ENCODE results near the gene WWOX. TPM values are rescaled to one million over a fixed set of nuclear protein-coding genes. Genes with fewer than 3 reads are reported as not detected.

Gene WWOX
- total RNA-seq, 6 donors from 2014 or later: 18.7 to 167 (median 31.0) TPM

GRCh38 chr16:78760611-78761010 is 661.2 kb downstream of the WWOX start:
- Histone ChIP-seq H3K4me3 (no peak overlapping the region), H3K9me3 (no peaks in the 10 kb centered on the region), H3K27me3 (no peaks in the 10 kb centered on the region), H3K4me1 (no peaks in the 10 kb centered on the region), H3K27ac (no peak overlapping the region), H3K36me3 (no peaks in the 10 kb centered on the region)
- ATAC-seq (ENCODE audit: low FRiP score in 2 of 2) (no peak), DNase-seq (no peak)
- WGBS, 2 donors: 81 to 98% methylated on average over 5 of the region's 5 CpGs
- TF ChIP-seq POLR2AphosphoS5 (IDR thresholded peaks at IDR 0.05) (no peak), POLR2A (IDR thresholded peaks at IDR 0.05) (no peak), EP300 (IDR thresholded peaks at IDR 0.05) (no peak)
- TF ChIP-seq, protein P1, sequence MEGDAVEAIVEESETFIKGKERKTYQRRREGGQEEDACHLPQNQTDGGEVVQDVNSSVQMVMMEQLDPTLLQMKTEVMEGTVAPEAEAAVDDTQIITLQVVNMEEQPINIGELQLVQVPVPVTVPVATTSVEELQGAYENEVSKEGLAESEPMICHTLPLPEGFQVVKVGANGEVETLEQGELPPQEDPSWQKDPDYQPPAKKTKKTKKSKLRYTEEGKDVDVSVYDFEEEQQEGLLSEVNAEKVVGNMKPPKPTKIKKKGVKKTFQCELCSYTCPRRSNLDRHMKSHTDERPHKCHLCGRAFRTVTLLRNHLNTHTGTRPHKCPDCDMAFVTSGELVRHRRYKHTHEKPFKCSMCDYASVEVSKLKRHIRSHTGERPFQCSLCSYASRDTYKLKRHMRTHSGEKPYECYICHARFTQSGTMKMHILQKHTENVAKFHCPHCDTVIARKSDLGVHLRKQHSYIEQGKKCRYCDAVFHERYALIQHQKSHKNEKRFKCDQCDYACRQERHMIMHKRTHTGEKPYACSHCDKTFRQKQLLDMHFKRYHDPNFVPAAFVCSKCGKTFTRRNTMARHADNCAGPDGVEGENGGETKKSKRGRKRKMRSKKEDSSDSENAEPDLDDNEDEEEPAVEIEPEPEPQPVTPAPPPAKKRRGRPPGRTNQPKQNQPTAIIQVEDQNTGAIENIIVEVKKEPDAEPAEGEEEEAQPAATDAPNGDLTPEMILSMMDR (IDR thresholded peaks at IDR 0.05): no peak

- Histone ChIP-seq H3K27ac (no peak overlapping the region), H3K4me1 (no peaks in the 10 kb centered on the region), H3K9me3 (no peaks in the 10 kb centered on the region), H3K4me3 (no peak overlapping the region), H3K36me3 (no peaks in the 10 kb centered on the region), H3K27me3 (no peaks in the 10 kb centered on the region)
- ATAC-seq (ENCODE audit: low FRiP score in 2 of 2): no peak
- TF ChIP-seq EP300 (IDR thresholded peaks at IDR 0.05) (no peak), POLR2A (IDR thresholded peaks at IDR 0.05) (no peak), POLR2AphosphoS5 (IDR thresholded peaks at IDR 0.05) (no peak)
- TF ChIP-seq, protein P1 (IDR thresholded peaks at IDR 0.05): no peak
- DNase-seq: no peak
- WGBS, 2 donors: 71 to 72% methylated on average over 5 of the region's 5 CpGs
Observed at GRCh38 chr16:78761427-78761826, 662.0 kb downstream of the WWOX start.

- no peaks in the 10 kb centered on the region for H3K9me3 ChIP-seq
- H3K27me3 ChIP-seq: no peaks in the 10 kb centered on the region
- no peaks in the 10 kb centered on the region for H3K4me1 ChIP-seq
- H3K36me3 ChIP-seq: no peaks in the 10 kb centered on the region
- no peak overlapping the region for H3K27ac ChIP-seq
- 63 to 92% methylated on average over 4 to 6 of the region's 6 CpGs for WGBS, 2 donors
- no peak overlapping the region for H3K4me3 ChIP-seq
- DNase-seq: no peak
- ATAC-seq (ENCODE audit: low FRiP score in 2 of 2): peak in 1 of 2 donors; percentile 35
- TF ChIP-seq POLR2A (IDR thresholded peaks at IDR 0.05) (no peak), EP300 (IDR thresholded peaks at IDR 0.05) (no peak), POLR2AphosphoS5 (IDR thresholded peaks at IDR 0.05) (no peak)
- TF ChIP-seq, protein P1 (IDR thresholded peaks at IDR 0.05): no peak
Observed at GRCh38 chr16:78762222-78762621, 662.8 kb downstream of the WWOX start.

- Histone ChIP-seq H3K36me3 (no peaks in the 10 kb centered on the region), H3K27ac (peak overlapping the region in 1 of 4 donors; percentile 6), H3K9me3 (no peaks in the 10 kb centered on the region), H3K4me1 (no peaks in the 10 kb centered on the region), H3K4me3 (no peak overlapping the region), H3K27me3 (no peaks in the 10 kb centered on the region)
- TF ChIP-seq EP300 (IDR thresholded peaks at IDR 0.05): no peak
- TF ChIP-seq, protein P1 (IDR thresholded peaks at IDR 0.05): no peak
- TF ChIP-seq POLR2A (IDR thresholded peaks at IDR 0.05): no peak
- no peak for TF ChIP-seq POLR2AphosphoS5 (IDR thresholded peaks at IDR 0.05)
- 68 to 78% methylated on average over 10 of the region's 10 CpGs for WGBS, 2 donors
- DNase-seq (no peak), ATAC-seq (ENCODE audit: low FRiP score in 2 of 2) (no peak)
Observed at GRCh38 chr16:78763821-78764440, 664.5 kb downstream of the WWOX start.

GRCh38 chr16:78764478-78764877 is 665.0 kb downstream of the WWOX start:
- Histone ChIP-seq H3K36me3 (no peaks in the 10 kb centered on the region), H3K9me3 (no peaks in the 10 kb centered on the region), H3K27ac (peak overlapping the region in 1 of 4 donors; percentile 6), H3K4me1 (no peaks in the 10 kb centered on the region), H3K27me3 (no peaks in the 10 kb centered on the region), H3K4me3 (no peak overlapping the region)
- no peak for TF ChIP-seq POLR2AphosphoS5 (IDR thresholded peaks at IDR 0.05)
- DNase-seq (no peak), ATAC-seq (ENCODE audit: low FRiP score in 2 of 2) (no peak)
- 93 to 96% methylated on average over 4 of the region's 4 CpGs for WGBS, 2 donors
